Measurements from ENCODE around the gene HPS3. TPM values are rescaled to one million over a fixed set of nuclear protein-coding genes. Genes with fewer than 3 reads are reported as not detected.

HPS3 gene
- polyA plus RNA-seq, 4 donors, result 21.1 to 37.8 (median 34.2) TPM

DNA sequence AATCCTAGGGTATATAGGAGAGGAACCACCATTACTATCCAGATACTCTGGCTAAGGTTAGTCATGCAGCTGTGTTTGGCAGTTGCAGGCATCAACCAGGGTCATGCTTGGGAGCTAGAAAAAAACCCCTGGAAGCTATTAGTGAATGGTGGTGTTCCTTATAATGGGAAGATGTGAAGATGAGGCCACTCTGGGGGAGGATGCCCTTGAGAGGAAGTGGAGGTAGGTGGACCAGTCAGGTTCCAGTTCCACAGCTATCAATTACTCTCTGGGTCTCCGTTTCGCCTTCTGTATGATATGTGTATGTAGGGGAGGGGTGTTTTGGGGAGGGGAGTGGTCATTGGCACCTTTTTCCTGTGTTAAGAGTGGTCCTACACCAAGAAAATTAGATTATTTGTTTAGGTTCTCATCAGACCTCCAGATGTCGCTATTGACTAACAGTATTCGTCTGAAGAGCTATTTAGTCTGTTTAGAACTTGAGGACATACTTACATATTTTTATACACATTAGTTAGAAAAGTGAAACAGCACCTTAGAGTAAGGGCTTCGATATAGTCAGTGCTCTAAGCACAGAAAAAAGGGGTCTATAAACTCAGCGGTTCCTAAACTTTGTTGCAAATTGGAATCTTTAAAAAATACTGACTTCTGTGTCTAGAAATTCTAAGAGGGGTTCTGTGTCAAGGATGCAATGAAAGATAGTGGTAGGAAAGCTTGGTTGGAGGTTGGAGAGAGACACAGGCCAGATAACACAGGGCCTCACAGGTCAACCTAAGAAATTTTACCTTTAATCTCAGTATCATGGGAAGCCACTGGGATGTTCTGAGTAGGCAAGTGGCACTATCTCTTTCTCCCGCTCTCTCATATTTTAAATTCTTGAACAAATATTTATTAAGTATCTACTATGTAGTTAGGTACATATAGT is 9.1 kb upstream of the HPS3 start:
- DNase-seq (ENCODE audit: low read depth in 4 of 4, low spot score in 3 of 4), result peak in 2 of 4 donors; percentile 24 to 29

DNA sequence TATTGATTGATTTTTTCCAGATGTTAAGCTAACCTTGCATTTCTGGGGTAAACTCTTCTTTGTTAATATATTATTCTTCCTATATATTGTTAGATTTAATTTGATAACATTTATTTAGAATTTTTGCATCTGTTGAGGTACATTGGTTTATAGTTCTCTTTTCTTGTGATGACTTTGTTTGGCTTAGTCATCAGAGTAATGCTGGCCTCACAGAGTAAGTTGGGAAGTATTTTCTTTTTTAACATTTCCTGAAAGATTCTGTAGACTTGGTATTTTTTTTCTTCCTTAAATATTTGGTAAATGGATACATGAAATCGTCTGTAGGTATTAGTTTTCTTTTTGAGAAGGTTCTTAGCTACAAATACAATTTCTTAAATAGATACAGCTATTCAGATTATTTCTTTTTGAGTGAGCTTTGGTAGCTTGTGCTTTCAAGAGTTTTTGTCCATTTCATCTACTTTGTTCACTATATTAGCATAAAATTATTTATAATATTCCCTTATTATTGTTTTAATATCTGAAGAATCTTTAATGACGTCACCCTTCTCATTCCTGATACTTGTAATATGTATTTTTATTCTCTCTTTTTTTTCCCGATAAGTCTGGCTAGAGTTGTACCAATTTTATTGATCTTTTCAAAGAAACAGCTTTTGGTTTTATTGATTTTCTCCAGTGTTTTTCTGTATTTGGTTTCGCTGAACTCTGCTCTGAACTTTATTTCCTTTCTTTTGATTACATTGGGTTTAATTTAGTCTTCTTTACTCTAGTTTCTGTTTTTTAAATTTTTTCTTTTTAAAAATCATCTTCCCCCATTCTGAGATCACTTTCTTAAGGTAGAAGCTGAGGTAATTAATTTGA is 6.5 kb upstream of the HPS3 start:
- DNase-seq (ENCODE audit: low read depth in 4 of 4, low spot score in 3 of 4), result no peak

DNA sequence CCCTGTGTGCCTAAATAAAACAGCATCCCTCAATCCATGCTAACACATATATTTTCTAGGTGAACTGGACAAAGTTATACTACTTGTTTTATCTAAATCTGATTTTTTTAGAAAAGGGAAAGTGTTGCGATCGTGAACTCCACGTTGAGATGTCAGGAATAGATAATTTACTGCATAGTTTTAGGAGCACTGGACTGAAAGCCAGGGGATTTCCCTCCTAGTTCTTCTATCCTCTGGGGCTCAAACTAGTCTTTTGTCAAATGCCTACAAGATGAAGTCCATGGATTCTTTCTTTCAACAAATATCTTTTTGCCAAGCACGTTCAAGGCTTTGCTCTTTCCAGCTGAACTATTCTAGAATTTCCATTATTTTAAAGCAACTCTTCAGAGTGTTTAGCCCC is 617 bp upstream of the HPS3 start:
- peak in 1 of 4 donors; percentile 12 for DNase-seq (ENCODE audit: low read depth in 4 of 4, low spot score in 3 of 4)

DNA sequence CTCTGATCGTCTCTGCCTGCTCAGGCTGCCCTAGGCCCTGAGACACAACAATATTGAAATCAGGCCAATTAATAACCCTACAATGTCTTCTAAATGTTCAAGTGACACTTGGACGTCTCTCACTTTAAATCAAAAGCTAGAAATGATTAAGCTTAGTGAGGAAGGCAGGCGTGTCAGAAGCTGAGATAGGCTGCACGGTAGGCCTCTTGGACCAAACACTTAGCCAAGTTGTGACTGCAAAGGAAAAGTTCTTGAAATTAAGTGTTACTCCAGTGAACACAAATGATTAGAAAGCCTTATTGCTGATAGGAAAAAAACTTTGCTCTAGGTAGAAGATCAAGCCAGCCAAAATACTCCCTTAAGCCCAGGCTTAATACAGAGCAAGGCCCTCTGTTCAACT is 2.2 kb downstream of the HPS3 start:
- DNase-seq (ENCODE audit: low read depth in 4 of 4, low spot score in 3 of 4), result no peak

DNA sequence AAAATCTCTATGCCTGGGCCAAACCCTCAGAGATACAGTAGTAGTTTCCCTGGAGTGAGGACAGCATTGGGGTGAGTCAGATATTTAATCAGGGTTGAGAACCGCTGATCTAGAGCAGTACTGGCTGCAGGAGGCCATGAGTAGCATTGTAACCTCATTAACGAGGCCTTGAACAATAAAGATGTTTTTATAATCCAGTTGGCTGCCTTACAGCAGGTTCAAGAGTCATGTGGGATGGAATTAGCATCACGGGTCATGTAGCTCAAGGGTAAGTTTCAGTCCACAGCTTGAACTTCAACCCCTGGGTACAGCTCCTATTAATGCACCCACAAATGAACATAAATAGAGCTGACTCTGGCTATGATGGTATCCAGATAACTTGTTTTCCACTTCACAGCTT is 5.1 kb downstream of the HPS3 start:
- DNase-seq (ENCODE audit: low read depth in 4 of 4, low spot score in 3 of 4), result peak in 2 of 4 donors; percentile 15 to 22

DNA sequence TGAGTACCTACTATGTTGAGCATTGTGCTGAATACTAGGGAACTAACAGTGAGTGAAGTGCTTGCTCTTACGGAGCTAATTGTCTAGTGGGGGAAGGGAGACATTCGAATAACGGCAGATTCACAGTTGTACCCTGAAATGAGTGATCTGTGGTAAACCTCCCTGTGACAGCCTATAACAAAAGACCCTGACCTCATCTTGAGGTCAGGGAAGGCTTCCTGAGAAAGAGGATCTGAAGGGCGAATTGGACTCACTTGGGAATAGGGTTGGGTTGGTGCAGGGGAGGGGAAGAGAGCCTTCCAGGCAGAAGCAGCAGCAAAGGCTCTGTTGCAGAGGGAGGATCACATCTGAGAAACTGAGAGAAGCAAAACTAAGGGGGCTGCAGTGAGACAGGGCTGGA is 13.2 kb downstream of the HPS3 start:
- DNase-seq (ENCODE audit: low read depth in 4 of 4, low spot score in 3 of 4), result no peak

DNA sequence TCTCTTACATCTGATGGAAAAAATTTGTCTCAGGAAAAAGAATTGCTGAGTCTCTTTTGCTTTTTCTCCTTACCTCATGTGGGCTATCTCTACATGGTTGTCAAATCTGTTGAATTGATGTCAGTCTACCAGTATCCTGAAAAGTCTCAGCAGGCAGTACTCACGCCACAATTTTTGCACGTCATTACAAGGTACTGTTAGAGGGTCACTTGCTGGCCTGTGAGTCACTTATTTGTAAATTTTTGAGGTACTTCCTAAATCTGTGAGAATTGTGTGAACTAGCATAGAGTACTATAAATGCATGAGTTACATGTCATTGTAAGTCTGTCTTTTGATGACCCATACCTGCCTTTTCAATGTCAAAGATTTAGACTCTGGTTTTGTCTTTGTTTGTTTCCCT is 15.9 kb downstream of the HPS3 start:
- DNase-seq (ENCODE audit: low read depth in 4 of 4, low spot score in 3 of 4), result no peak

DNA sequence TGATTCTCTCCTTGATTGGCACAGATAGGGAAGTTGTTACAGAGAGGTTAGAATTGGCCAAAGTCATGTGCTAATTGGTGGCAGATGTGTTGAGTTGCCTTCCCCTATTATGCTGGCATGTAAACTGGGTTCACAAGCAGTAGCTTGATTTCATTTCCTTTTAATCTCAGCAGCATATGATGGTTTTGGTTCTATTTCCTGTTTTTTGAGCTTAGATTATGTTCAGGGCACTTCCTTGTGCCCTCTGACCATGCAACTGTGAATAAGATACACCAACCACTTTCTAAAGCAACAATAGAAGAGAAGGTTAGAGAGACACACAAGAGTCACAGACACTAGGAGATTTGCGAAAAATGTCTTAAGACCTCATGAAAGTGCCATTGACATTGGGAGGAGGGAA is 16.5 kb downstream of the HPS3 start:
- DNase-seq (ENCODE audit: low read depth in 4 of 4, low spot score in 3 of 4), result no peak

DNA sequence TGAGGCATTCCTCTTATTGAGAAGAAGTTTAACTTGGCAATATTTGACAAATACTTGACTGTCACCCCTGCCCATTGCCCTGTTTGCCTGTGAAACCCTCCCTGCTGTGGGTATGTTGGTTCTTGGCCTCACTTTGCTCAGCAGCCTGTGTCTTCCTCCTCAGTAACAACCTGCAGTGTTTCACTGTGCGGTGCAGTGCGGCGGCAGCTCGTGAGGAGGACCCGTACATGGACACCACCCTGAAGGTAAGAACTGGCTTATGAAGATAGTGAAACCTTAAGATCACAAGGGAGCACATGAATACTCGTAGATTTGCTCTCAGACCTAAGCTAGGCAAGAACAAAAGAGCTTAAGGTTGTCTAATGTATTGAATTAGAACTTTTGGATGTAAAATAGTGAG is 21.0 kb downstream of the HPS3 start:
- no peak for DNase-seq (ENCODE audit: low read depth in 4 of 4, low spot score in 3 of 4)

DNA sequence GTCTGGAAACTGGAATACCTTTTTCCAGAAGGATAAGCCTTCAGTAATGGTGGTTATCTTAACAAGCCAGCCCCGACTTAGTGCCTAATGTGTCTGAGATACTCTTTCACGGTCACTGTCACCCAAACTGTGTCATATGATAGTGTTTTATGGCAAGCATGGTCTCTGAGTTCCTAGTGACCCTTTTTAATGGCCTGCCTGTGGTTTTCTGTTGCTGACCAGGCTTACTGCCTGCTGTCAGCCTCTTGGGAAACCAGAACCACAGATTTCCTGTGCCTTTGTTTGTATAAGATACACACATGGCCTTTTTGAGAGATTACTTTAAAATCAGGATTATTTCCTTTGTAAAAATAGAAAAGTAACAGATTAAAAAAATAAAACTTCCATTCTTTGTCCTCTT is 22.4 kb downstream of the HPS3 start:
- peak in 1 of 4 donors; percentile 27 for DNase-seq (ENCODE audit: low read depth in 4 of 4, low spot score in 3 of 4)

DNA sequence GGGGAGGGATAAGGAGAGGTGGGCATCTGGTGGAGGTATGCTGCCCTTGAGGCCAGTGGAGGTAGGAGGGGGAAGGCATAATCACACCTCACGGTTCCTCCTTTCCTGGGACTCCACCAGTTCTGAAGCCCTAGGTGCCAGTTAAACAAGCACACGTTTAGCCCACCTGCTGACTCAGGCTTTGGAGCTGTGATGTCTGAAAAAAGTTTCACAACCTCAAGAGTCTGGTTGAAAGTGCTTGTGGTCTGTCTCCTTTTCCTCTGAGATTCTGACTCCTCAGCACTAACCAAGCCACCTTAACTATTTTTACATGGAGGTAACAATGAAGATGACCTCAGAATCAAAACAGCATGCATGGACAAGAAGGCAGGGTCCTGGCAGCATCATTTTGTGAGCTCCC is 23.0 kb downstream of the HPS3 start:
- no peak for DNase-seq (ENCODE audit: low read depth in 4 of 4, low spot score in 3 of 4)

DNA sequence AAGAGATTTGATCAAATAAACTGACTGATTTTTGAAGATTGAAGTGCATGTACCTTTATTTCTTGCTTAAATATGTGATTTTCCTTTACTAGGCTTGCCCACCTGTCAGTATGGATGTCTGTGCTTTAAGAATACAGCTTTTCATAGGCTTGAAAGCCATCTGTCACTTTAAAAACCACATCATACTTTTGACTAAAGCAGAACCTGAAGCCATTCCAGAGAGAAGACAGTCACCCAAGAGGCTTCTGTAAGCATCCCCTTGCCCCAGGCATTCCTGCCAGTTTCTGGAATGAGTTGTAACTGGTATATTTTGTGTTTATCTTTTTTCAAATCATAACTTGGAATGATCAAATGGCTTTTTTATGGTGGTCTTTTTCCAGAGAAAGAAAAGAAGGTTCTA is 24.0 kb downstream of the HPS3 start:
- no peak for DNase-seq (ENCODE audit: low read depth in 4 of 4, low spot score in 3 of 4)

DNA sequence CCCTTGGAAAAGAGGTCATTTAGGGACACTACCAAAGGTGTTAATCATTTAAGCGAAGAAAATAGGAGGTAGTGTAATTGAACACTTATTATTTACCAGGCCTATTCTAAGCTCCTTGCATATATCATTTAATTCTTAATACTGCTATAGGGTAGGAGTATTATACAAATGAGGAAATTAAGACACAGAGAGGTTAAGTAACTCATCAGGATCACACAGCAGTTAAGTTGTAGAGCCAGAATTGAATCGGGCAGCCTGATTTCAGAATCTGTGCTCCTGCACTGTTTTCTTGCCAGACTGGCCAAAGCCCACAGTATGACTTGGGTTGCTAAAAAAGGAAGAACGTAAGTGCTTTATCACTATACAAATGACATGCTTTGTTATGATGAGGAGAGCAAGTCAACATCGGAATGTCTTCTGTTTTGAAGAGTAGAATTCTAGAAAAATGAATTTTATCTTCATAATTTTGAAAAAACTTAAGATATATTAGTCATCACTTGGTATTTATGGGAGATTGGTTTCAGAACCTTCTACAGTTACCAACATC is 31.4 kb downstream of the HPS3 start:
- no peak for DNase-seq (ENCODE audit: low read depth in 4 of 4, low spot score in 3 of 4)

DNA sequence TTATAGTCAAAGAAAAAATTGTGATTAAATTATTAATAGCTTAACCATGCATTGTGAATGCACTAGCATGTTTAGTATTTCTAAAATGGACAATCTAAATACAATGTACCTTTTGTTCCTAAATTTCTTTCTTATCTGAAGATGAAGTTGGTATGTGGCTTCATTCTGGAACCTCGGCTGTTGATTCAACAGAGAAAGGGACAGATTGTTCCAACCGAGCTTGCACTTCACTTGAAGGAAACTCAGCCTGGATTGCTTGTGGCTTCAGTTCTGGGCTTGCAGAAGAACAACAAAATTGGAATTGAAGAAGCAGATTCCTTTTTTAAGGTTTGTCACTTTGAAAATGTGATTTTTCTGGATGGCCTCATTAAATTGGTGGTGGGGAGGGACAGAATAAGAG is 32.6 kb downstream of the HPS3 start:
- DNase-seq (ENCODE audit: low read depth in 4 of 4, low spot score in 3 of 4), result no peak

DNA sequence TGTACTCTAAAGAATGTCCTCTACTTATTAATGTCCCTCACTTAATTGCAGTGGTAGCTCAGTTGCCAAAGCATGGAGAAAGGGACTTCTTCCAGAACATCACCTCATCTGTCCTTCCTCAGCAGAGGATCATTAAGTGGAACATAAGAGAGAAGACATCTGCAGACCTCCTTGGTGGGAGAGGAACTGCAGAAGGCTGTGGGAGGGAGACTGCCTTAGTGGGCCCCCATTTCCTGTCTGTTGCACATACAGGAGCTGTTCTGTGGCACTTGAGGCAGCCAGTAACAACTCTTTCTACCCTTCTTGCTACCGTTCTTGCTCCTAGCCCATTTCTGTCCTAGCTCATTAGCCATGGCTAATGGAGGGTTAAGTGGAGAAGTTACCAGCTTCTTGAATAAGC is 33.6 kb downstream of the HPS3 start:
- no peak for DNase-seq (ENCODE audit: low read depth in 4 of 4, low spot score in 3 of 4)

DNA sequence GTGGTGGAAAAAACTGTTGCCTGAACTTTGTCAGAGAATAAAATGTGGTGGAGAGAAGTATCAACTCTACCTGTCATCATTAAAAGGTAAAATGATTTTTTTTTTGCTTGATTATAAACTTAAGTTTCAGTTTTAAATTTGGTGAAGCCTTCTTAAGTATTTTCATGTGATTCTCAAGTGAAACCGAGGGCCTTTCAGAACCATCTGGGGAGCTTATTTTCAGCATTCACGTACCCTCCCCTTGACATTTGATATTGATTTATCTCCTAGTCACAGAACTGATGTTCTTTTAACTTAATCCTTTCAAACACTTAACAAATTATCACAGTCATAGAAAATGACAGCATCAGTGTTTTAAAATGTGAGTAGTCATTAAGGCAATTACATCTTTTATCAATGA is 38.5 kb downstream of the HPS3 start:
- DNase-seq (ENCODE audit: low read depth in 4 of 4, low spot score in 3 of 4), result no peak

DNA sequence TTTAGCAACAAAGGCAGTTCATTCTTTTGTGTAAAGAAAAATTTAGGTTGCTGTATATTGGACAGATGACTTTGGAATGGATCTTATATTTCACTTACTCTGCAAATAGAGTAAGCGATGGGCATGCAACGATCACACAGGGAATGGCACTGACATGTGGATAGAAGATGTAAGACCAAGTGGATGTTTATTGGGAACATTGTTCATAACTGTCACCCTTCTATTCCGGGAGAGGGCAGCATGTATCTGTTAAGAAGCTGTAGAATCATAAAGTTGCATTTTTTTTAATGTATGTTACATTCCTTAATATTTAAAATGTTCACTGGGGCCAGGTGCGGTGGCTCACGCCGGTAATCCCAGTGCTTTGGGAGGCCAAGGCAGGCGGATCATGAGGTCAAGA is 41.2 kb downstream of the HPS3 start:
- no peak for DNase-seq (ENCODE audit: low read depth in 4 of 4, low spot score in 3 of 4)

DNA sequence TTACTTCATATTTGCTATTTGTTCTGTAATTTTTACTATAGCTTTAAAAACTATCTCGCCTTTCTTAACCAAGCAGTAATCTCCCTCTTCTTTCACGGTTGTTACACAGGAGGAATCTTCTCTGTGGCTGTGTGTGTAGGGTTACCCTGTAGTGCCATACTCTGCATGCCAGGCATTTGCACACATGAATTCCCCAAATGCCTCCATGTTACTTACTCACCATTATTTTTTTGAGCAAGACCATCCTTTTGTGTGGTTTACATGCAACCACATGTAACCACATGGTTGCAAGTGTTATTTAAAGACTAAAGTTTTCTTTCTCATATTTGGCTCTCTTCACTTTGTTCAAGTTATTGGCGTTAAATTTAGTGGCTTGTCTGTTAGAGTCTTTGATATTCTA is 45.5 kb downstream of the HPS3 start:
- DNase-seq (ENCODE audit: low read depth in 4 of 4, low spot score in 3 of 4), result peak in 1 of 4 donors; percentile 33

DNA sequence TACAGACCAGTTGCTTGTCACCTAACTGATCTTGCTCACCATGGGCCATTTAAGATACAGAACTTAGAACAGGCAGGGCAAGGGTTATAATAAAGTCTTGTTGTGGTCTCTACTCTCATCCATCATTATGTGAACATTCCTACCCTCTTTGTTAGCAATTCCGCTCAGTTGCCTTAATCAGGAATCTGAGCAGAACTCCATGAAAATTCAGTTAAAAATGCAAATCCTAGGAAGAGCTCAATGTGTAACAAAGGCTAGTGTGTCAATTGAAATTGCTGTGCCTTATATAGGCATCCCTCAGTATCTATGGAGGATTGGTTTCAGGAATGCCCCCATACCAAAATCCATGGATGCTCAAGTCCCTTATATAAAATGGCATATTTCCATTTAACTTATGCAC is 47.7 kb downstream of the HPS3 start:
- DNase-seq (ENCODE audit: low read depth in 4 of 4, low spot score in 3 of 4), result no peak

DNA sequence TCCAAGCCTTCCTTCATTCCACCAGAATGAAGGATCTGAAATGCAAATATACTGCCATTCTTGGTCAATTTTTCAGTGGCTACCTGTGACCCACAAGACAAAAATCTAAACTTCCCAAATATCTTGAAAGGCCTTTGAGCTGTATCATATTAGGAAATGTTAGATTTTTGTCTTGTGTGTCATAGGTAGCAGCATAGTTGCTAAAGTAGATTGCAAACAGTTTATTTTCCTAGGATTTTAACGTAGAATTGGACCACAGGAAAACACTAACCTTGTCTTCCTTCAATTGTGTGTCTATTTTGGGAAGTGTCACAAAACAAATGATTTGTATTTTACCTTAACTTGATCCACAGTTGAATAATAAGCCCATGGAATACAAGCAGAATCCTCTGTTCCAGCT is 49.8 kb downstream of the HPS3 start:
- DNase-seq (ENCODE audit: low read depth in 4 of 4, low spot score in 3 of 4), result no peak

DNA sequence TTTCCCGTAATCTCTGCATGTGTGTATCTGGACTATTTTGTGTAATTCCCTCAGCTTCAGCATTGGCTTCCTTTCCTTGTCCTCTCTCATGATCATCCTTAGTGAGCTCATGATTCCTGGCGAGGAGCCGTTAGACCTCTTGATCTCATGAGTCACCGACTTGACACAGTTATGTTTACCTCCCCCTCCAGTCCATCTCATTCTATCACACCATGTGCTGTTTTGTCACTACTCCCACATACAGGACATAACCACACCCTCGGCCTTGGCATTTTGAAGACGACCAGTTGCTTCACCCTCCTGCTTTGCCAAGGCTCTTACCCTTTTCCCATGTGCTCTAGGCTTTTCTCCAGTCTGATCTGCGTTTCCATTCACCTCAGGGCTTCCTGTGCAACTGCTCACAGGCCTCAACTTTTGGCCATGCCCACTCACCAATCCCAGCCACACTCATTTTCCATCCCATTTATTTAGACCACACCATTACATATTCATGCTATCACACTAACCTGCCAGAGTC is 50.7 kb downstream of the HPS3 start:
- DNase-seq (ENCODE audit: low read depth in 4 of 4, low spot score in 3 of 4), result peak in 1 of 4 donors; percentile 6

All from left renal pelvis (tissue), 4 donors.